Body of pancreas (tissue), 4 donors: ENCODE data around the gene MKKS. TPM values are rescaled to one million over a fixed set of nuclear protein-coding genes. Genes with fewer than 3 reads are reported as not detected.

Experiments used
- ATAC-seq: fragments of 150-250 bp; one replicate; pipeline ENCODE4 v1.9.1; 2016
- DNase-seq, 4 donors: peaks; one replicate each; pipeline ENCODE4 v3.0.0-alpha.2; 2019
- H3K27ac ChIP-seq, 4 donors: fragments of 200-600 bp; sonication (generic); 1 replicate in 3 of 4; 2 replicates in 1 of 4; pipeline versions ENCODE4 v1.5.1 to v1.6.1; 2016 to 2019; ENCODE audit warnings: mild to moderate bottlenecking in 1 of 4, mixed read lengths in 1 of 4, moderate library complexity in 1 of 4
- H3K27me3 ChIP-seq, 2 donors: fragments of 200-600 bp; sonication (generic); one replicate each; pipeline ENCODE4 v1.6.0; 2016; ENCODE audit warnings: mild to moderate bottlenecking in 1 of 2
- H3K36me3 ChIP-seq, 2 donors: fragments of 200-600 bp; sonication (generic); replicated peaks in 1 of 2; 2 replicates each; pipeline ENCODE4 v1.5.1; 2016; ENCODE audit warnings: low read depth in 2 of 2; ENCODE audit not compliant: insufficient read depth in 1 of 2
- H3K4me1 ChIP-seq: fragments of 200-600 bp; sonication (generic); one replicate; pipeline ENCODE4 v1.6.0; 2016
- H3K4me3 ChIP-seq, 2 donors: fragments of 200-600 bp; sonication (generic); 1 replicate in 1 of 2; 2 replicates in 1 of 2; pipeline ENCODE4 v1.5.1; 2016 to 2019
- H3K9me3 ChIP-seq, 3 donors: fragments of 200-600 bp; sonication (generic); 1 replicate in 2 of 3; 2 replicates in 1 of 3; pipeline ENCODE4 v1.5.1; 2016
- CTCF ChIP-seq, 7 experiments: fragments of 450-650 bp in 4 of 7; fragments of 200-600 bp in 3 of 7; sonication (generic) in 3 of 7; IDR thresholded peaks; one replicate each; pipeline ENCODE4 v1.5.1; 2016 to 2019; ENCODE audit warnings: antibody characterized with exemption in 7 of 7
- POLR2A ChIP-seq, 3 donors: fragments of 450-650 bp; IDR thresholded peaks; one replicate each; pipeline ENCODE4 v1.6.1; 2016; ENCODE audit warnings: antibody characterized with exemption in 3 of 3, mild to moderate bottlenecking in 2 of 3
- WGBS, 2 donors: methylation state at CpG; one replicate each; pipeline ENCODE4 v1.1.5; 2017; 5-methylcytosine and 5-hydroxymethylcytosine counted together
- intact Hi-C: fragments of 100-400 bp; cut with DNase I; formaldehyde crosslinking; loops from one replicate; pipeline ENCODE4 v1.15.1; 2023
- total RNA-seq, 2 donors: library from RNA; depleted of rRNA; stranded (reverse); fragments of >200 nt; gene quantifications; one replicate each; pipeline ENCODE4 v1.1.0, GENCODE V29; 2016

The MKKS gene
- total RNA-seq, 2 donors from 2014 or later, result 5.3 to 8.6 TPM

- 75 to 76% methylated on average over 5 of the region's 5 CpGs for WGBS, 2 donors
- no peak for DNase-seq
- Histone ChIP-seq H3K4me3 (no peak overlapping the region), H3K4me1 (no peaks in the 10 kb centered on the region), H3K27me3 (no peaks in the 10 kb centered on the region), H3K27ac (no peak overlapping the region), H3K36me3 (peaks cover 0 to 2% of the 10 kb centered on the region in 2 donors), H3K9me3 (no peaks in the 10 kb centered on the region)
- ATAC-seq, result no peak
- TF ChIP-seq CTCF (IDR thresholded peaks at IDR 0.05) (no peak), POLR2A (IDR thresholded peaks at IDR 0.05) (no peak)
- intact Hi-C loops, result no loop called here
Observed at GRCh38 chr20:10412591-10413408, 21.2 kb downstream of the MKKS start.

GRCh38 chr20:10411673-10412072 is 22.3 kb downstream of the MKKS start:
- WGBS, 2 donors, result 87 to 96% methylated on average over 1 of the region's 1 CpG

GRCh38 chr20:10408108-10408813 is 25.8 kb downstream of the MKKS start:
- H3K9me3 ChIP-seq, result no peaks in the 10 kb centered on the region
- no peak for DNase-seq
- H3K4me1 ChIP-seq, result peaks cover 6% of the 10 kb centered on the region
- ATAC-seq, result no peak
- intact Hi-C loops, result no loop called here
- H3K36me3 ChIP-seq, result peaks cover 0 to 7% of the 10 kb centered on the region in 2 donors
- no peak overlapping the region for H3K4me3 ChIP-seq
- TF ChIP-seq CTCF (IDR thresholded peaks at IDR 0.05), result no peak
- TF ChIP-seq POLR2A (IDR thresholded peaks at IDR 0.05), result no peak
- H3K27me3 ChIP-seq, result no peaks in the 10 kb centered on the region
- H3K27ac ChIP-seq, result no peak overlapping the region
- WGBS, 2 donors, result 90 to 94% methylated on average over 2 of the region's 2 CpGs

More at GRCh38 chr20:10411673-10412072, 22.3 kb downstream of the MKKS start:
- Histone ChIP-seq H3K27ac (no peak overlapping the region), H3K36me3 (peaks cover 0 to 2% of the 10 kb centered on the region in 2 donors), H3K27me3 (no peaks in the 10 kb centered on the region), H3K4me1 (no peaks in the 10 kb centered on the region), H3K9me3 (no peaks in the 10 kb centered on the region), H3K4me3 (no peak overlapping the region)
- intact Hi-C loops, result no loop called here
- TF ChIP-seq POLR2A (IDR thresholded peaks at IDR 0.05), result no peak
- no peak for TF ChIP-seq CTCF (IDR thresholded peaks at IDR 0.05)
- no peak for DNase-seq
- ATAC-seq, result no peak

GRCh38 chr20:10404959-10405530 is 29.0 kb downstream of the MKKS start:
- no peaks in the 10 kb centered on the region for H3K27me3 ChIP-seq
- intact Hi-C loops, result no loop called here
- peaks cover 6% of the 10 kb centered on the region for H3K4me1 ChIP-seq
- H3K27ac ChIP-seq, result peak overlapping the region in 1 of 4 donors; percentile 25
- peaks cover 0 to 6% of the 10 kb centered on the region in 2 donors for H3K36me3 ChIP-seq
- DNase-seq, result peak in 3 of 4 donors; percentile 20 to 63 (median 36)
- 37 to 39% methylated on average over 4 of the region's 4 CpGs for WGBS, 2 donors
- no peak for ATAC-seq
- no peak overlapping the region for H3K4me3 ChIP-seq
- H3K9me3 ChIP-seq, result no peaks in the 10 kb centered on the region
- TF ChIP-seq CTCF (IDR thresholded peaks at IDR 0.05) (peak in 3 of 7 experiments; percentile 19 to 36 (median 31)), POLR2A (IDR thresholded peaks at IDR 0.05) (no peak)
